Caco-2 (cell line): ENCODE measurements around the gene LRRC36. TPM values are rescaled to one million over a fixed set of nuclear protein-coding genes. Genes with fewer than 3 reads are reported as not detected.
"Not testable (repeated sequence)": the region's sequence is repeated elsewhere in the genome, so short reads cannot be mapped to it uniquely, and the experiment has no call there.

ENCODE experiments used
- BruUV-seq: library from RNA; stranded (reverse); fragments of 400-500 nt; replicated peaks from 2 replicates; lab custom pipeline; 2021; lab: Mats Ljungman, UMichigan
- CTCF ChIA-PET: fragments of 300-600 bp; sonication (Branson Sonifier 250); formaldehyde crosslinking; loops from one replicate; lab custom pipeline; 2022; ENCODE audit warnings: antibody characterized with exemption; lab: Charles Lee
- POLR2A ChIA-PET: fragments of 300-600 bp; sonication (Branson Sonifier 250); formaldehyde crosslinking; loops from one replicate; lab custom pipeline; 2022; ENCODE audit warnings: antibody characterized with exemption; lab: Charles Lee
- DNase-seq, 2 experiments: peaks; one replicate each; pipeline versions ENCODE4 v3.0.0 to v3.0.0-alpha.2; 2020 to 2022
- H3K27me3 ChIP-seq: replicated peaks from 2 replicates; pipeline ENCODE4 v1.6.0; 2011; ENCODE audit warnings: low read length; ENCODE audit not compliant: control insufficient read depth, insufficient read depth
- H3K36me3 ChIP-seq: 2 replicates; pipeline ENCODE4 v1.5.1; 2011; ENCODE audit warnings: low read length; ENCODE audit not compliant: control insufficient read depth, insufficient read depth
- H3K4me1 ChIP-seq: fragments of 250-450 bp; sonication (Bioruptor Pico); 2 replicates; pipeline ENCODE4 v1.5.1; 2020; ENCODE audit warnings: mild to moderate bottlenecking
- H3K4me3 ChIP-seq: 2 replicates; pipeline ENCODE4 v1.5.1; 2011; ENCODE audit warnings: low read depth, mild to moderate bottlenecking, control low read depth, low read length
- H3K9me3 ChIP-seq: fragments of 250-450 bp; sonication (Bioruptor Pico); 2 replicates; pipeline ENCODE4 v1.5.1; 2020; ENCODE audit warnings: mild to moderate bottlenecking, moderate library complexity
- H3K27ac Mint-ChIP-seq: one replicate; pipeline ENCODE4 v1.8.0; 2022; ENCODE audit warnings: mixed read lengths; ENCODE audit not compliant: unreplicated experiment
- H3K27me3 Mint-ChIP-seq: one replicate; pipeline ENCODE4 v1.8.0; 2022; ENCODE audit warnings: mixed read lengths; ENCODE audit not compliant: insufficient read depth, unreplicated experiment
- H3K36me3 Mint-ChIP-seq: one replicate; pipeline ENCODE4 v1.8.0; 2022; ENCODE audit warnings: mild to moderate bottlenecking, mixed read lengths; ENCODE audit not compliant: insufficient read depth, unreplicated experiment
- H3K4me1 Mint-ChIP-seq: one replicate; pipeline ENCODE4 v1.8.0; 2022; ENCODE audit warnings: low read depth, mixed read lengths; ENCODE audit not compliant: unreplicated experiment
- H3K4me3 Mint-ChIP-seq: one replicate; pipeline ENCODE4 v1.8.0; 2022; ENCODE audit warnings: mild to moderate bottlenecking, moderate library complexity, mixed read lengths; ENCODE audit not compliant: unreplicated experiment
- H3K9me3 Mint-ChIP-seq: one replicate; pipeline ENCODE4 v1.8.0; 2022; ENCODE audit warnings: mixed read lengths; ENCODE audit not compliant: unreplicated experiment
- CTCF ChIP-seq, 2 experiments: fragments of 200-600 bp in 1 of 2; IDR thresholded peaks; 1 replicate in 1 of 2; 2 replicates in 1 of 2; pipeline versions ENCODE4 v1.5.1 to v1.8.0; 2011 to 2022; ENCODE audit warnings: antibody characterized with exemption in 1 of 2, control low read depth in 1 of 2, inconsistent platforms in 1 of 2, low read depth in 1 of 2, low read length in 1 of 2, mild to moderate bottlenecking in 1 of 2, moderate library complexity in 1 of 2; ENCODE audit not compliant: insufficient read depth in 1 of 2, severe bottlenecking in 1 of 2, unreplicated experiment in 1 of 2
- intact Hi-C: fragments of 100-400 bp; cut with micrococcal nuclease; formaldehyde crosslinking; loops from one replicate; pipeline ENCODE4 v1.10.0; 2022; ENCODE audit not compliant: unreplicated experiment
- total RNA-seq: library from RNA; stranded (reverse); gene quantifications from 2 replicates; pipeline ENCODE4 v1.2.3, GENCODE V29; 2022

LRRC36 gene
- total RNA-seq, 1 experiment from 2014 or later: not detected

- DNase-seq: no peak
- POLR2A ChIA-PET: no interaction called here
- no peak overlapping the region for H3K4me3 Mint-ChIP-seq
- H3K27me3 ChIP-seq: no peaks in the 10 kb centered on the region
- 0 out of 2 replicates have a peak, but pooled peaks cover 6% of the 10 kb centered on the region for H3K4me1 ChIP-seq
- TF ChIP-seq CTCF (IDR thresholded peaks at IDR 0.05; ENCODE audit: insufficient read depth in 1 of 2, low read depth in 1 of 2, low read length in 1 of 2, severe bottlenecking in 1 of 2, unreplicated experiment in 1 of 2): no peak
- no peaks in the 10 kb centered on the region for H3K9me3 ChIP-seq
- H3K36me3 ChIP-seq: no peaks in the 10 kb centered on the region
- H3K27me3 Mint-ChIP-seq: no peaks in the 10 kb centered on the region
- no peaks in the 10 kb centered on the region for H3K36me3 Mint-ChIP-seq
- no peak overlapping the region for H3K4me3 ChIP-seq
- H3K27ac Mint-ChIP-seq: no peak overlapping the region
- no TSS peak for BruUV-seq
- intact Hi-C loops: no loop called here
- CTCF ChIA-PET: no interaction called here
- H3K9me3 Mint-ChIP-seq: no peaks in the 10 kb centered on the region
- peaks cover 10% of the 10 kb centered on the region for H3K4me1 Mint-ChIP-seq
Observed at GRCh38 chr16:67356396-67356795, 29.8 kb downstream of the LRRC36 start.

- no peaks in the 10 kb centered on the region for H3K27me3 Mint-ChIP-seq
- H3K27ac Mint-ChIP-seq: no peak overlapping the region
- BruUV-seq: no TSS peak
- peaks cover 10% of the 10 kb centered on the region for H3K4me1 Mint-ChIP-seq
- no peaks in the 10 kb centered on the region for H3K27me3 ChIP-seq
- no peaks in the 10 kb centered on the region for H3K9me3 ChIP-seq
- no peaks in the 10 kb centered on the region for H3K36me3 ChIP-seq
- H3K4me3 Mint-ChIP-seq: no peak overlapping the region
- H3K4me3 ChIP-seq: no peak overlapping the region
- H3K36me3 Mint-ChIP-seq: no peaks in the 10 kb centered on the region
- ChIA-PET POLR2A (interaction anchor here (0.7 kb wide), 1 partner anchor 302 kb away, joined by 5 read pairs; no protein-coding TSS in a partner anchor), CTCF (interaction anchor here (0.6 kb wide), 1 partner anchor 76 kb away, joined by 4 read pairs; no protein-coding TSS in a partner anchor)
- no peak for DNase-seq
- intact Hi-C loops: no loop called here
- peaks cover 6% of the 10 kb centered on the region; the same call in 1 of the 2 replicates for H3K4me1 ChIP-seq
- no peak for TF ChIP-seq CTCF (IDR thresholded peaks at IDR 0.05; ENCODE audit: insufficient read depth in 1 of 2, low read depth in 1 of 2, low read length in 1 of 2, severe bottlenecking in 1 of 2, unreplicated experiment in 1 of 2)
- H3K9me3 Mint-ChIP-seq: no peaks in the 10 kb centered on the region
Observed at GRCh38 chr16:67357561-67357960, 30.9 kb downstream of the LRRC36 start.

GRCh38 chr16:67359540-67360269 is 33.1 kb downstream of the LRRC36 start:
- H3K4me1 Mint-ChIP-seq: peaks cover 23% of the 10 kb centered on the region
- H3K27me3 Mint-ChIP-seq, H3K36me3 Mint-ChIP-seq, DNase-seq, CTCF ChIA-PET, intact Hi-C loops, H3K36me3 ChIP-seq, BruUV-seq, H3K27ac Mint-ChIP-seq, POLR2A ChIA-PET, H3K9me3 Mint-ChIP-seq, H3K4me3 ChIP-seq, H3K27me3 ChIP-seq, H3K4me3 Mint-ChIP-seq, H3K9me3 ChIP-seq: not testable (repeated sequence)
- peaks cover 27% of the 10 kb centered on the region for H3K4me1 ChIP-seq
